Thymus (tissue), 11 donors: Measurements from ENCODE around the gene AKR1C8. TPM values are rescaled to one million over a fixed set of nuclear protein-coding genes. Genes with fewer than 3 reads are reported as not detected.
"Not testable (repeated sequence)": the region's sequence is repeated elsewhere in the genome, so short reads cannot be mapped to it uniquely, and the experiment has no call there.

Experiments used
- DNase-seq, 9 donors: peaks; one replicate each; pipeline ENCODE4 v3.0.0-alpha.2; 2013; ENCODE audit warnings: low spot score in 9 of 9, low read depth in 6 of 9, missing footprints in 1 of 9
- H3K27ac ChIP-seq, 2 donors: one replicate each; pipeline ENCODE4 v1.5.1; 2013; ENCODE audit warnings: control low read depth in 1 of 2, low read depth in 1 of 2, low read length in 1 of 2, mild to moderate bottlenecking in 1 of 2, moderate library complexity in 1 of 2
- H3K27me3 ChIP-seq, 2 donors: one replicate each; pipeline ENCODE4 v1.5.1; 2013; ENCODE audit warnings: low read length in 1 of 2; ENCODE audit not compliant: control insufficient read depth in 2 of 2, insufficient read depth in 1 of 2
- H3K36me3 ChIP-seq, 2 donors: one replicate each; pipeline ENCODE4 v1.5.1; 2013; ENCODE audit warnings: low read length in 1 of 2, mild to moderate bottlenecking in 1 of 2, moderate library complexity in 1 of 2; ENCODE audit not compliant: control insufficient read depth in 2 of 2, insufficient read depth in 2 of 2
- H3K4me1 ChIP-seq, 2 donors: one replicate each; pipeline ENCODE4 v1.5.1; 2013; ENCODE audit warnings: low read length in 2 of 2; ENCODE audit not compliant: control insufficient read depth in 2 of 2, insufficient read depth in 2 of 2
- H3K4me3 ChIP-seq, 2 donors: one replicate each; pipeline ENCODE4 v1.5.1; 2013; ENCODE audit warnings: low read length in 2 of 2, control low read depth in 1 of 2, mild to moderate bottlenecking in 1 of 2
- H3K9me3 ChIP-seq, 2 donors: one replicate each; pipeline ENCODE4 v1.5.1; 2013; ENCODE audit warnings: low read length in 1 of 2, mild to moderate bottlenecking in 1 of 2; ENCODE audit not compliant: control insufficient read depth in 2 of 2, insufficient read depth in 1 of 2
- WGBS: extraction: QIAGEN DNeasy Blood & Tissue Kit; methylation state at CpG from one replicate; pipeline ENCODE4 v1.1.7; 2013; 5-methylcytosine and 5-hydroxymethylcytosine counted together
- polyA plus RNA-seq: library from polyadenylated mRNA; stranded (reverse); fragments of 200-250 nt; gene quantifications from one replicate; pipeline ENCODE4 v1.2.3, GENCODE V29; 2013
- total RNA-seq: library from RNA; stranded (reverse); fragments of 120-200 nt; gene quantifications from one replicate; pipeline ENCODE4 v1.2.4, GENCODE V29; 2013
- donor health status: healthy.

The AKR1C8 gene
- total and polyA plus RNA-seq, 2 donors: 0.09 TPM

- no peaks in the 10 kb centered on the region for H3K27me3 ChIP-seq
- WGBS: 99% methylated on average over 3 of the region's 3 CpGs
- DNase-seq: no peak
- no peak overlapping the region for H3K4me3 ChIP-seq
- H3K36me3 ChIP-seq: no peaks in the 10 kb centered on the region
- no peaks in the 10 kb centered on the region for H3K9me3 ChIP-seq
- H3K4me1 ChIP-seq: no peaks in the 10 kb centered on the region
- H3K27ac ChIP-seq: no peak overlapping the region
Measured at GRCh38 chr10:5151076-5151475, 33.9 kb downstream of the AKR1C8 start.

- Histone ChIP-seq H3K27ac (no peak overlapping the region), H3K4me3 (no peak overlapping the region), H3K4me1 (no peaks in the 10 kb centered on the region), H3K9me3 (no peaks in the 10 kb centered on the region), H3K36me3 (no peaks in the 10 kb centered on the region), H3K27me3 (no peaks in the 10 kb centered on the region)
- DNase-seq: no peak
- 92% methylated on average over 1 of the region's 1 CpG for WGBS
Measured at GRCh38 chr10:5148678-5149032, 36.3 kb downstream of the AKR1C8 start.

- H3K27ac ChIP-seq: no peak overlapping the region
- no peak for DNase-seq
- H3K27me3 ChIP-seq: no peaks in the 10 kb centered on the region
- no peaks in the 10 kb centered on the region for H3K9me3 ChIP-seq
- H3K36me3 ChIP-seq: no peaks in the 10 kb centered on the region
- no peaks in the 10 kb centered on the region for H3K4me1 ChIP-seq
- no peak overlapping the region for H3K4me3 ChIP-seq
- WGBS: 82% methylated on average over 3 of the region's 3 CpGs
Measured at GRCh38 chr10:5147981-5148677, 36.8 kb downstream of the AKR1C8 start.

GRCh38 chr10:5147255-5147980 is 37.5 kb downstream of the AKR1C8 start:
- Histone ChIP-seq H3K9me3 (no peaks in the 10 kb centered on the region), H3K4me1 (no peaks in the 10 kb centered on the region), H3K27me3 (no peaks in the 10 kb centered on the region), H3K36me3 (no peaks in the 10 kb centered on the region), H3K4me3 (no peak overlapping the region), H3K27ac (no peak overlapping the region)
- no peak for DNase-seq
- WGBS: 94% methylated on average over 5 of the region's 5 CpGs

GRCh38 chr10:5146920-5147254 is 38.1 kb downstream of the AKR1C8 start:
- Histone ChIP-seq H3K4me1 (no peaks in the 10 kb centered on the region), H3K27ac (no peak overlapping the region), H3K36me3 (no peaks in the 10 kb centered on the region), H3K9me3 (no peaks in the 10 kb centered on the region), H3K4me3 (no peak overlapping the region), H3K27me3 (no peaks in the 10 kb centered on the region)
- no peak for DNase-seq
- 87% methylated on average over 5 of the region's 5 CpGs for WGBS

- Histone ChIP-seq H3K4me1 (no peaks in the 10 kb centered on the region), H3K4me3 (no peak overlapping the region), H3K36me3 (no peaks in the 10 kb centered on the region), H3K27me3 (no peaks in the 10 kb centered on the region), H3K27ac (no peak overlapping the region), H3K9me3 (no peaks in the 10 kb centered on the region)
- 86% methylated on average over 5 of the region's 5 CpGs for WGBS
- no peak for DNase-seq
Measured at GRCh38 chr10:5143137-5143536, 41.8 kb downstream of the AKR1C8 start.

GRCh38 chr10:5142199-5142598 is 42.8 kb downstream of the AKR1C8 start:
- Histone ChIP-seq H3K27me3 (no peaks in the 10 kb centered on the region), H3K4me1 (no peaks in the 10 kb centered on the region), H3K36me3 (no peaks in the 10 kb centered on the region), H3K4me3 (no peak overlapping the region), H3K9me3 (no peaks in the 10 kb centered on the region), H3K27ac (no peak overlapping the region)
- DNase-seq: no peak
- 82% methylated on average over 4 of the region's 4 CpGs for WGBS

- not testable (repeated sequence) for H3K4me1 ChIP-seq, H3K36me3 ChIP-seq, H3K27ac ChIP-seq, DNase-seq, H3K27me3 ChIP-seq, H3K4me3 ChIP-seq, H3K9me3 ChIP-seq
- WGBS: 79% methylated on average over 4 of the region's 4 CpGs
Measured at GRCh38 chr10:5137699-5138098, 47.3 kb downstream of the AKR1C8 start.

- 95% methylated on average over 1 of the region's 1 CpG for WGBS
- Histone ChIP-seq H3K4me3 (no peak overlapping the region), H3K27ac (no peak overlapping the region), H3K9me3 (no peaks in the 10 kb centered on the region), H3K4me1 (no peaks in the 10 kb centered on the region), H3K27me3 (no peaks in the 10 kb centered on the region), H3K36me3 (no peaks in the 10 kb centered on the region)
- no peak for DNase-seq
Measured at GRCh38 chr10:5136468-5137087, 48.4 kb downstream of the AKR1C8 start.
